WI38 (cell line): ENCODE data around the gene GAK.

ENCODE experiments used
- H3K4me3 ChIP-seq: 2 replicates; pipeline ENCODE4 v1.5.1; 2011; ENCODE audit warnings: low read depth, mild to moderate bottlenecking, control low read depth, low read length
- CTCF ChIP-seq: IDR thresholded peaks from 2 replicates; pipeline ENCODE4 v1.5.1; 2012; ENCODE audit warnings: low read depth, mild to moderate bottlenecking, control low read depth, low read length

Gene GAK

GRCh38 chr4:898869-899555, 33.1 kb downstream of the GAK start:
- no peak overlapping the region for H3K4me3 ChIP-seq
- TF ChIP-seq CTCF, result no peak

- no peak for TF ChIP-seq CTCF
- H3K4me3 ChIP-seq, result no peak overlapping the region
Observed at GRCh38 chr4:898123-898522, 34.0 kb downstream of the GAK start.

- no peak for TF ChIP-seq CTCF
- no peak overlapping the region for H3K4me3 ChIP-seq
Observed at GRCh38 chr4:896630-897029, 35.5 kb downstream of the GAK start.

- TF ChIP-seq CTCF, result no peak
- H3K4me3 ChIP-seq, result no peak overlapping the region
Observed at GRCh38 chr4:896216-896615, 35.9 kb downstream of the GAK start.

GRCh38 chr4:895596-895995, 36.5 kb downstream of the GAK start:
- no peak overlapping the region for H3K4me3 ChIP-seq
- no peak for TF ChIP-seq CTCF

- TF ChIP-seq CTCF, result no peak
- H3K4me3 ChIP-seq, result no peak overlapping the region
Observed at GRCh38 chr4:893995-894705, 38.0 kb downstream of the GAK start.

GRCh38 chr4:893276-893994, 38.7 kb downstream of the GAK start:
- no peak overlapping the region for H3K4me3 ChIP-seq
- TF ChIP-seq CTCF, result no peak
